GM12878 (cell line): ENCODE results near the gene PDRG1.

Source experiments
- CTCF ChIP-seq, 3 experiments: IDR thresholded peaks in 2 of 3; conservative IDR thresholded peaks in 1 of 3; 2 replicates each; pipeline ENCODE4 v1.5.1; 2011; ENCODE audit warnings: low read depth in 3 of 3, low read length in 3 of 3, mild to moderate bottlenecking in 3 of 3, control low read depth in 2 of 3, moderate library complexity in 2 of 3, inconsistent platforms in 1 of 3, mixed read lengths in 1 of 3; ENCODE audit not compliant: control insufficient read depth in 2 of 3, insufficient read depth in 1 of 3; ENCODE audit errors: extremely low read depth in 1 of 3
- FOS ChIP-seq: IDR thresholded peaks from 3 replicates; pipeline ENCODE4 v1.6.1; 2011; ENCODE audit warnings: borderline replicate concordance; ENCODE audit not compliant: insufficient read length; ENCODE audit errors: extremely low read depth
- POLR2AphosphoS5 ChIP-seq: IDR thresholded peaks from 2 replicates; pipeline ENCODE4 v1.6.1; 2011; ENCODE audit warnings: mild to moderate bottlenecking, low read length, inconsistent platforms

GRCh38 chr20:31974951-31975487 lies 23.2 kb upstream of the PDRG1 start:
- TF ChIP-seq FOS (no peak), POLR2AphosphoS5 (no peak), CTCF (IDR thresholded peaks at IDR 0.05 in 2 of 3, conservative IDR thresholded peaks at IDR 0.05 in 1 of 3; ENCODE audit: control insufficient read depth in 2 of 3, extremely low read depth in 1 of 3, insufficient read depth in 1 of 3, low read depth in 3 of 3, low read length in 3 of 3) (no peak)
